ENCODE data around the gene EFHC1. TPM values are rescaled to one million over a fixed set of nuclear protein-coding genes. Genes with fewer than 3 reads are reported as not detected.

EFHC1 gene
- total and polyA plus RNA-seq, 4 donors, result 3.3 to 11.3 (median 6.9) TPM

DNA sequence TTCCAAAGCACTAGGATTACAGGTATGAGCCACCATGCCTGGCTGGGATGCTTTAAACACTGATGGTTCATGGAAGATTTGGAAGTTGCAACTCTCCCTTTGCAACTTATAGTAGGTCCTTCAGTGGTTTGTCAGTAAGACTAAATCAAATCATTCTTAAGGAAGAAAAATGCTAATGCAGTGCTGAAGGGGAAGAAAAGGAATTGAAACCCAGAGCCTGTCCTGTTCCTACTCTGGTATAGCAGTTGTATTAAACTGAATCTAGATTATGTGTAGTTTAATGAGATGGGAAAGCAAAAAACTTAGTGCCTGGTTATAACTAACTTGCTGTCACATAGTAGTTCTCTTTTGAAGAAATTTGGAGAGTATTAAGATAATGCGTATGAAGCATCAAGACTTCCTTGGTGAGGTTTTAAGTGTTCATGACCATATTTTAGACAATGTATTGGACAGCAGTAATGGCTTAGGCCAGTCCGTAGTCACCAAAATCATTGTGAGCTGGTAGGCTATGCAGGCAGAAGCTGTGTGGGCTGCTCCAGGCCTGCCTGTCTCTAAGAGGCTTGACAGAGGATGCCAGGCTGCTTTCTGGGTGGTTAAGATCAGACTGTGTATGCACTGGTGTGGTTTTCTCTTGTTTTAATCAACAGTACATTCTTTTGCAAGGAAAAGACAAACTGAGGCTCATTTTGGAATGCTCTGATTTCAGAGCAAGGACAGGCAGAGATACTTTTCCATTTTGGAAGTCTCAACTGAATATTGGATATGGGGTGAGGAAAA lies 44.2 kb upstream of the EFHC1 start:
- Histone ChIP-seq H3K4me3 (ENCODE audit: low read depth in 1 of 3, low read length in 3 of 3) (no peak overlapping the region), H3K4me1 (ENCODE audit: control insufficient read depth in 4 of 4, insufficient read depth in 4 of 4, low read length in 3 of 4) (peaks cover 4 to 8% (median 7%) of the 10 kb centered on the region in 4 donors), H3K36me3 (ENCODE audit: control insufficient read depth in 4 of 4, insufficient read depth in 3 of 4, low read depth in 1 of 4, low read length in 3 of 4) (no peaks in the 10 kb centered on the region), H3K27me3 (ENCODE audit: control insufficient read depth in 4 of 4, insufficient read depth in 4 of 4, low read length in 3 of 4) (no peaks in the 10 kb centered on the region), H3K9me3 (ENCODE audit: control insufficient read depth in 4 of 4, low read length in 3 of 4) (no peaks in the 10 kb centered on the region), H3K9ac (ENCODE audit: low read depth in 1 of 2, low read length in 2 of 2) (no peak overlapping the region), H3K27ac (ENCODE audit: low read depth in 1 of 2, low read length in 2 of 2) (no peak overlapping the region)
- WGBS, result 96% methylated on average over 2 of the region's 2 CpGs
- TF ChIP-seq FOXA2 (IDR thresholded peaks at IDR 0.05), result no peak
- TF ChIP-seq NR2F2 (IDR thresholded peaks at IDR 0.05), result no peak
- TF ChIP-seq YY1 (IDR thresholded peaks at IDR 0.05), result no peak
- no peak for DNase-seq (ENCODE audit: low spot score)

DNA sequence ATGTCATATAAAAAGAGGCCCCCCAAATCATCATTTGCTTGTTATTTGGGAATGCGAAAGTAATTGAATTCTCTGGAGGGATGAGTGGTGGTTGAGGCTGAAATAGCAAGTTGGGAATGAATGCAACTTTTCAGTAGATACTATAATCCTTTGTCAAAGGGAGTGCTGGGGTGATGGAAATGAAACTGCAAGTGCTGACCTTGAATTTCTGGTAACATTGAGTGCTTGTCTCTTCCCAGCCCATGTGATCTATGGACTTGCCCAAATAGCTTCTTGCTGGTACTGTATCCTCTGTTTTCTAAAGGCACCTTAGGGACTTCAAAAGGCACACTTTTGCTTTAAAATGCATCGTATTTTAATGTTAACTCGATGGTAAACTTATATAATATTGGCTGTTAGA lies 43.4 kb upstream of the EFHC1 start:
- no peak overlapping the region for H3K4me3 ChIP-seq (ENCODE audit: low read depth in 1 of 3, low read length in 3 of 3)
- no peaks in the 10 kb centered on the region for H3K27me3 ChIP-seq (ENCODE audit: control insufficient read depth in 4 of 4, insufficient read depth in 4 of 4, low read length in 3 of 4)
- H3K4me1 ChIP-seq (ENCODE audit: control insufficient read depth in 4 of 4, insufficient read depth in 4 of 4, low read length in 3 of 4), result peaks cover 3 to 5% (median 4%) of the 10 kb centered on the region in 4 donors
- no peaks in the 10 kb centered on the region for H3K9me3 ChIP-seq (ENCODE audit: control insufficient read depth in 4 of 4, low read length in 3 of 4)
- H3K36me3 ChIP-seq (ENCODE audit: control insufficient read depth in 4 of 4, insufficient read depth in 3 of 4, low read depth in 1 of 4, low read length in 3 of 4), result no peaks in the 10 kb centered on the region
- WGBS, result 96% methylated on average over 3 of the region's 3 CpGs
- no peak for DNase-seq (ENCODE audit: low spot score)
- no peak overlapping the region for H3K27ac ChIP-seq (ENCODE audit: low read depth in 1 of 2, low read length in 2 of 2)
- TF ChIP-seq SP1 (IDR thresholded peaks at IDR 0.05) (no peak), TAF1 (conservative IDR thresholded peaks at IDR 0.05) (no peak), FOXA1 (IDR thresholded peaks at IDR 0.05) (no peak)
- TF ChIP-seq, protein P1, sequence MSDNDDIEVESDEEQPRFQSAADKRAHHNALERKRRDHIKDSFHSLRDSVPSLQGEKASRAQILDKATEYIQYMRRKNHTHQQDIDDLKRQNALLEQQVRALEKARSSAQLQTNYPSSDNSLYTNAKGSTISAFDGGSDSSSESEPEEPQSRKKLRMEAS (IDR thresholded peaks at IDR 0.05), result no peak
- no peak overlapping the region for H3K9ac ChIP-seq (ENCODE audit: low read depth in 1 of 2, low read length in 2 of 2)

DNA sequence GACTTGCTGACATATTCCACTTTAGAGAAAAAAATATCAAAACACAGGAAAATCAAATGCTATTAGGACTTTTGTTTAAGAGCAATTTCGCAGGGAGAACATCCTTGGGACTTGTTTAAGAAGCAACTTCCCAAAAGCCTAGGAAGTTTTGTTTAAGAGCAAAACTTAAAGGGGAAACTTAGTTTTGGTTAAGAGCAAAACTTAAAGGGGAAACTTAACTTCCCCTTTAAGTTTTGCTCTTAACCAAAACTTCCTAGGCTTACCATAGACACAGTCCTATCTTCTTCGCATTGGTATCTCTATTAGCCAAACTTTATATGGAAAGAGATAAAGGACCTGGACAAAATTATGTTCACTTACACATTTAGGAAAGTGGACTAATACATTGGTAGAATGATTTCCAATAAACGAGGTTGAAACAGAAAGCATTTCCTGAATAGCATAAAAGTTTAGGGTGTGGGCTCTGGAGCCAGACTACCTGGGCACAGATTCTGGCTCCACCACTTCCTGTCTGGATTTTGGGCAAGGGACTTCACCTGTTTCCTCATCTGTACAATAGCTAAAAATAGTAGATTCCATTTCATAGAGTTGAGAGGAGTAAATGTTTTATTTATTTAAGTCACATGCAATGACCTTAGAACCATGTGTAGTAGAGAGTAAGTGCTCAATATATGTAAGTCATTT lies 42.5 kb upstream of the EFHC1 start:
- H3K9ac ChIP-seq (ENCODE audit: low read depth in 1 of 2, low read length in 2 of 2), result no peak overlapping the region
- no peaks in the 10 kb centered on the region for H3K4me1 ChIP-seq (ENCODE audit: control insufficient read depth in 4 of 4, insufficient read depth in 4 of 4, low read length in 3 of 4)
- H3K9me3 ChIP-seq (ENCODE audit: control insufficient read depth in 4 of 4, low read length in 3 of 4), result no peaks in the 10 kb centered on the region
- TF ChIP-seq HNF4G (IDR thresholded peaks at IDR 0.05) (no peak), TAF1 (conservative IDR thresholded peaks at IDR 0.05) (no peak)
- 73% methylated on average over 3 of the region's 3 CpGs for WGBS
- H3K4me3 ChIP-seq (ENCODE audit: low read depth in 1 of 3, low read length in 3 of 3), result no peak overlapping the region
- DNase-seq (ENCODE audit: low spot score), result no peak
- H3K27me3 ChIP-seq (ENCODE audit: control insufficient read depth in 4 of 4, insufficient read depth in 4 of 4, low read length in 3 of 4), result no peaks in the 10 kb centered on the region
- H3K27ac ChIP-seq (ENCODE audit: low read depth in 1 of 2, low read length in 2 of 2), result no peak overlapping the region
- no peaks in the 10 kb centered on the region for H3K36me3 ChIP-seq (ENCODE audit: control insufficient read depth in 4 of 4, insufficient read depth in 3 of 4, low read depth in 1 of 4, low read length in 3 of 4)

DNA sequence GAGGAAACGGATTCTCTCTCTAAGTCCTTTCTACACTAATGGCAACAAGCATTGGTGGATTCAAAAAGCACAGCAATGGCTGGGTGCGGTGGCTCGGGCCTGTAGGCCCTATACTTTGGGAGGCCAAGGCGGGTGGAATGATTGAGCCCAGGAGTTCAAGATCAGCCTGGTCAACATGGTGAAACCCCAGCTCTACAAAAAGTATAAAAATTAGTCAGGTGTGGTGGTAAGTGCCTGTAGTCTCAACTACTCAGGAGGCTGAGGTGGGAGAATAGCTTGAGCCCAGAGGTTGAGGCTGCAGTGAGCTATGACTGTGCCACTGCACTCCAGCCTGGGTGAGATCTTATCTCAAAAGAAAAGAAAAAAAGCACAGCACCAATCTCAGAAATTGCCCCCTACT lies 38.9 kb upstream of the EFHC1 start:
- Histone ChIP-seq H3K36me3 (ENCODE audit: control insufficient read depth in 4 of 4, insufficient read depth in 3 of 4, low read depth in 1 of 4, low read length in 3 of 4) (no peaks in the 10 kb centered on the region), H3K9me3 (ENCODE audit: control insufficient read depth in 4 of 4, low read length in 3 of 4) (no peaks in the 10 kb centered on the region), H3K4me3 (ENCODE audit: low read depth in 1 of 3, low read length in 3 of 3) (no peak overlapping the region), H3K4me1 (ENCODE audit: control insufficient read depth in 4 of 4, insufficient read depth in 4 of 4, low read length in 3 of 4) (no peaks in the 10 kb centered on the region), H3K27ac (ENCODE audit: low read depth in 1 of 2, low read length in 2 of 2) (no peak overlapping the region), H3K27me3 (ENCODE audit: control insufficient read depth in 4 of 4, insufficient read depth in 4 of 4, low read length in 3 of 4) (no peaks in the 10 kb centered on the region), H3K9ac (ENCODE audit: low read depth in 1 of 2, low read length in 2 of 2) (no peak overlapping the region)
- DNase-seq (ENCODE audit: low spot score), result no peak
- WGBS, result 94% methylated on average over 4 of the region's 4 CpGs
- TF ChIP-seq HNF4A (conservative IDR thresholded peaks at IDR 0.05) (no peak), GABPA (IDR thresholded peaks at IDR 0.05 in 1 of 2, conservative IDR thresholded peaks at IDR 0.05 in 1 of 2) (no peak), SP1 (IDR thresholded peaks at IDR 0.05) (no peak), FOXA1 (IDR thresholded peaks at IDR 0.05) (no peak), TAF1 (conservative IDR thresholded peaks at IDR 0.05) (no peak), RAD21 (IDR thresholded peaks at IDR 0.05) (no peak), EGR1 (IDR thresholded peaks at IDR 0.05; ENCODE audit: low read depth in 2 of 2) (no peak), NR2F2 (IDR thresholded peaks at IDR 0.05) (no peak), RXRA (IDR thresholded peaks at IDR 0.05) (no peak), FOXA2 (IDR thresholded peaks at IDR 0.05) (no peak), HNF4G (IDR thresholded peaks at IDR 0.05) (no peak)
- TF ChIP-seq, protein P2, sequence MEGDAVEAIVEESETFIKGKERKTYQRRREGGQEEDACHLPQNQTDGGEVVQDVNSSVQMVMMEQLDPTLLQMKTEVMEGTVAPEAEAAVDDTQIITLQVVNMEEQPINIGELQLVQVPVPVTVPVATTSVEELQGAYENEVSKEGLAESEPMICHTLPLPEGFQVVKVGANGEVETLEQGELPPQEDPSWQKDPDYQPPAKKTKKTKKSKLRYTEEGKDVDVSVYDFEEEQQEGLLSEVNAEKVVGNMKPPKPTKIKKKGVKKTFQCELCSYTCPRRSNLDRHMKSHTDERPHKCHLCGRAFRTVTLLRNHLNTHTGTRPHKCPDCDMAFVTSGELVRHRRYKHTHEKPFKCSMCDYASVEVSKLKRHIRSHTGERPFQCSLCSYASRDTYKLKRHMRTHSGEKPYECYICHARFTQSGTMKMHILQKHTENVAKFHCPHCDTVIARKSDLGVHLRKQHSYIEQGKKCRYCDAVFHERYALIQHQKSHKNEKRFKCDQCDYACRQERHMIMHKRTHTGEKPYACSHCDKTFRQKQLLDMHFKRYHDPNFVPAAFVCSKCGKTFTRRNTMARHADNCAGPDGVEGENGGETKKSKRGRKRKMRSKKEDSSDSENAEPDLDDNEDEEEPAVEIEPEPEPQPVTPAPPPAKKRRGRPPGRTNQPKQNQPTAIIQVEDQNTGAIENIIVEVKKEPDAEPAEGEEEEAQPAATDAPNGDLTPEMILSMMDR (IDR thresholded peaks at IDR 0.05; ENCODE audit: low read depth, low read length, missing input control), result no peak
- TF ChIP-seq, protein P3, sequence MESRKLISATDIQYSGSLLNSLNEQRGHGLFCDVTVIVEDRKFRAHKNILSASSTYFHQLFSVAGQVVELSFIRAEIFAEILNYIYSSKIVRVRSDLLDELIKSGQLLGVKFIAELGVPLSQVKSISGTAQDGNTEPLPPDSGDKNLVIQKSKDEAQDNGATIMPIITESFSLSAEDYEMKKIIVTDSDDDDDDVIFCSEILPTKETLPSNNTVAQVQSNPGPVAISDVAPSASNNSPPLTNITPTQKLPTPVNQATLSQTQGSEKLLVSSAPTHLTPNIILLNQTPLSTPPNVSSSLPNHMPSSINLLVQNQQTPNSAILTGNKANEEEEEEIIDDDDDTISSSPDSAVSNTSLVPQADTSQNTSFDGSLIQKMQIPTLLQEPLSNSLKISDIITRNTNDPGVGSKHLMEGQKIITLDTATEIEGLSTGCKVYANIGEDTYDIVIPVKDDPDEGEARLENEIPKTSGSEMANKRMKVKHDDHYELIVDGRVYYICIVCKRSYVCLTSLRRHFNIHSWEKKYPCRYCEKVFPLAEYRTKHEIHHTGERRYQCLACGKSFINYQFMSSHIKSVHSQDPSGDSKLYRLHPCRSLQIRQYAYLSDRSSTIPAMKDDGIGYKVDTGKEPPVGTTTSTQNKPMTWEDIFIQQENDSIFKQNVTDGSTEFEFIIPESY (IDR thresholded peaks at IDR 0.05), result no peak
- TF ChIP-seq, protein P4, sequence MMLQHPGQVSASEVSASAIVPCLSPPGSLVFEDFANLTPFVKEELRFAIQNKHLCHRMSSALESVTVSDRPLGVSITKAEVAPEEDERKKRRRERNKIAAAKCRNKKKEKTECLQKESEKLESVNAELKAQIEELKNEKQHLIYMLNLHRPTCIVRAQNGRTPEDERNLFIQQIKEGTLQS (IDR thresholded peaks at IDR 0.05), result no peak
